ENCODE measurements around the gene MAPK1. TPM values are rescaled to one million over a fixed set of nuclear protein-coding genes. Genes with fewer than 3 reads are reported as not detected.
A peak's percentile ranks its signal among the peaks of the same experiment; 100 is the strongest.

MAPK1 gene
- total and polyA plus RNA-seq, 7 experiments from 2014 or later, result 58.3 to 120 (median 97.0) TPM

GRCh38 chr22:21771631-21771976 lies 95.8 kb downstream of the MAPK1 start:
- peaks cover 9 to 57% (median 21%) of the 10 kb centered on the region in 3 experiments for H3K36me3 ChIP-seq (ENCODE audit: control insufficient read depth in 2 of 3, insufficient read depth in 3 of 3, low read length in 3 of 3)
- no peak for DNase-seq

GRCh38 chr22:21768435-21768834 lies 99.0 kb downstream of the MAPK1 start:
- CTCF ChIA-PET, result no interaction called here
- no peak overlapping the region for H3K4me3 ChIP-seq (ENCODE audit: low read length)
- peak overlapping the region in 6 of 9 donors; percentile 2 to 61 (median 51) for H3K27ac Mint-ChIP-seq
- ATAC-seq, result no peak
- H3K9me3 Mint-ChIP-seq, result peaks cover 0 to 1% (median 0%) of the 10 kb centered on the region in 11 donors
- H3K27me3 Mint-ChIP-seq, result no peaks in the 10 kb centered on the region
- H3K9me3 ChIP-seq (ENCODE audit: control insufficient read depth in 2 of 3, low read length in 3 of 3), result no peaks in the 10 kb centered on the region
- peaks cover 9 to 82% (median 28%) of the 10 kb centered on the region in 3 experiments for H3K36me3 ChIP-seq (ENCODE audit: control insufficient read depth in 2 of 3, insufficient read depth in 3 of 3, low read length in 3 of 3)
- H3K27ac ChIP-seq (ENCODE audit: low read depth, low read length), result no peak overlapping the region
- no peaks in the 10 kb centered on the region for H3K27me3 ChIP-seq (ENCODE audit: control insufficient read depth in 2 of 2, insufficient read depth in 2 of 2, low read length in 2 of 2)
- DNase-seq, result no peak
- H3K4me3 Mint-ChIP-seq, result peak overlapping the region in 1 of 10 donors; percentile 53
- intact Hi-C loops (cut with micrococcal nuclease), result loop anchor here (10.0 kb wide), 2 partner anchors 54 to 96 kb away; partner anchors contain the start of gene MAPK1 (in 1 of the 2)
- peaks cover 13 to 70% (median 33%) of the 10 kb centered on the region in 5 donors for H3K36me3 Mint-ChIP-seq
- POLR2A ChIA-PET, result interaction anchor here (0.6 kb wide), 1 partner anchor 30 kb away, joined by 3 read pairs; no protein-coding TSS in a partner anchor
- peaks cover 0 to 51% of the 10 kb centered on the region in 2 donors for H3K4me1 ChIP-seq (ENCODE audit: control insufficient read depth in 2 of 2, insufficient read depth in 2 of 2, low read length in 2 of 2)
- H3K4me1 Mint-ChIP-seq, result peaks cover 6 to 64% (median 20%) of the 10 kb centered on the region in 7 donors

More at GRCh38 chr22:21771631-21771976, 95.8 kb downstream of the MAPK1 start:
- no peaks in the 10 kb centered on the region for H3K27me3 Mint-ChIP-seq
- H3K9me3 Mint-ChIP-seq, result peaks cover 0 to 1% (median 0%) of the 10 kb centered on the region in 11 donors
- peaks cover 6 to 37% (median 16%) of the 10 kb centered on the region in 7 donors for H3K4me1 Mint-ChIP-seq
- Histone ChIP-seq H3K4me3 (ENCODE audit: low read length) (no peak overlapping the region), H3K9me3 (ENCODE audit: control insufficient read depth in 2 of 3, low read length in 3 of 3) (no peaks in the 10 kb centered on the region), H3K27ac (ENCODE audit: low read depth, low read length) (no peak overlapping the region), H3K27me3 (ENCODE audit: control insufficient read depth in 2 of 2, insufficient read depth in 2 of 2, low read length in 2 of 2) (no peaks in the 10 kb centered on the region), H3K4me1 (ENCODE audit: control insufficient read depth in 2 of 2, insufficient read depth in 2 of 2, low read length in 2 of 2) (peaks cover 0 to 19% of the 10 kb centered on the region in 2 donors)
- H3K4me3 Mint-ChIP-seq, result peak overlapping the region in 1 of 10 donors; percentile 16
- H3K27ac Mint-ChIP-seq, result no peak overlapping the region
- POLR2A ChIA-PET, result interaction anchor here (0.8 kb wide), 1 partner anchor 10 kb away, joined by 3 read pairs; no protein-coding TSS in a partner anchor
- H3K36me3 Mint-ChIP-seq, result peaks cover 10 to 49% (median 32%) of the 10 kb centered on the region in 5 donors
- CTCF ChIA-PET, result no interaction called here
- intact Hi-C loops (cut with micrococcal nuclease), result no loop called here
- no peak for ATAC-seq

GRCh38 chr22:21766691-21767462 lies 100.6 kb downstream of the MAPK1 start:
- peak in 1 of 9 donors; percentile 68 for DNase-seq
- ChIA-PET POLR2A (interaction anchor here (0.8 kb wide), 1 partner anchor 17 kb away, joined by 3 read pairs; no protein-coding TSS in a partner anchor), CTCF (no interaction called here)
- H3K27me3 ChIP-seq (ENCODE audit: control insufficient read depth in 2 of 2, insufficient read depth in 2 of 2, low read length in 2 of 2), result no peaks in the 10 kb centered on the region
- no peak overlapping the region for H3K27ac ChIP-seq (ENCODE audit: low read depth, low read length)
- Mint-ChIP-seq H3K4me3 (peak overlapping the region in 2 of 10 donors; percentile 39 to 59), H3K27ac (peak overlapping the region in 8 of 9 donors; percentile 36 to 80 (median 57)), H3K4me1 (peaks cover 6 to 61% (median 20%) of the 10 kb centered on the region in 7 donors), H3K36me3 (peaks cover 11 to 69% (median 27%) of the 10 kb centered on the region in 5 donors), H3K9me3 (peaks cover 0 to 1% (median 0%) of the 10 kb centered on the region in 11 donors), H3K27me3 (no peaks in the 10 kb centered on the region)
- intact Hi-C loops (cut with micrococcal nuclease), result loop anchor here (10.0 kb wide), 2 partner anchors 52 to 98 kb away; partner anchors contain the start of gene MAPK1 (in 1 of the 2)
- peaks cover 0 to 66% of the 10 kb centered on the region in 2 donors for H3K4me1 ChIP-seq (ENCODE audit: control insufficient read depth in 2 of 2, insufficient read depth in 2 of 2, low read length in 2 of 2)
- no peaks in the 10 kb centered on the region for H3K9me3 ChIP-seq (ENCODE audit: control insufficient read depth in 2 of 3, low read length in 3 of 3)
- peak; percentile 82 for ATAC-seq
- H3K4me3 ChIP-seq (ENCODE audit: low read length), result peak overlapping the region; percentile 14
- H3K36me3 ChIP-seq (ENCODE audit: control insufficient read depth in 2 of 3, insufficient read depth in 3 of 3, low read length in 3 of 3), result peaks cover 5 to 86% (median 34%) of the 10 kb centered on the region in 3 experiments

- H3K27me3 Mint-ChIP-seq, result no peaks in the 10 kb centered on the region
- peaks cover 6 to 61% (median 20%) of the 10 kb centered on the region in 7 donors for H3K4me1 Mint-ChIP-seq
- no peak for ATAC-seq
- no peak for DNase-seq
- intact Hi-C loops (cut with micrococcal nuclease), result loop anchor here (2.0 to 10.0 kb wide), 3 partner anchors 31 to 99 kb away; partner anchors contain the start of genes MAPK1 (in 1 of the 2) and YPEL1 (in 1 of the 2)
- Histone ChIP-seq H3K9me3 (ENCODE audit: control insufficient read depth in 2 of 3, low read length in 3 of 3) (no peaks in the 10 kb centered on the region), H3K4me3 (ENCODE audit: low read length) (peak overlapping the region; percentile 14), H3K27ac (ENCODE audit: low read depth, low read length) (no peak overlapping the region), H3K4me1 (ENCODE audit: control insufficient read depth in 2 of 2, insufficient read depth in 2 of 2, low read length in 2 of 2) (peaks cover 0 to 75% of the 10 kb centered on the region in 2 donors), H3K27me3 (ENCODE audit: control insufficient read depth in 2 of 2, insufficient read depth in 2 of 2, low read length in 2 of 2) (no peaks in the 10 kb centered on the region), H3K36me3 (ENCODE audit: control insufficient read depth in 2 of 3, insufficient read depth in 3 of 3, low read length in 3 of 3) (peaks cover 0 to 80% (median 30%) of the 10 kb centered on the region in 3 experiments)
- POLR2A ChIA-PET, result no interaction called here
- H3K9me3 Mint-ChIP-seq, result peaks cover 0 to 1% (median 0%) of the 10 kb centered on the region in 11 donors
- peak overlapping the region in 2 of 10 donors; percentile 18 to 39 for H3K4me3 Mint-ChIP-seq
- CTCF ChIA-PET, result no interaction called here
- H3K27ac Mint-ChIP-seq, result peak overlapping the region in 3 of 9 donors; percentile 55 to 80 (median 80)
- peaks cover 11 to 63% (median 23%) of the 10 kb centered on the region in 5 donors for H3K36me3 Mint-ChIP-seq
Observed at GRCh38 chr22:21765909-21766529, 101.4 kb downstream of the MAPK1 start.

- H3K9me3 ChIP-seq (ENCODE audit: control insufficient read depth in 2 of 3, low read length in 3 of 3), result no peaks in the 10 kb centered on the region
- POLR2A ChIA-PET, result interaction anchor here (0.5 to 0.6 kb wide), 3 partner anchors 11 to 98 kb away, joined by 3 read pairs; no protein-coding TSS in a partner anchor
- H3K36me3 Mint-ChIP-seq, result peaks cover 11 to 59% (median 23%) of the 10 kb centered on the region in 5 donors
- intact Hi-C loops (cut with micrococcal nuclease), result loop anchor here (2.0 to 10.0 kb wide), 3 partner anchors 29 to 101 kb away; partner anchors contain the start of genes MAPK1 (in 1 of the 2) and YPEL1 (in 1 of the 2)
- peak overlapping the region in 5 of 9 donors; percentile 10 to 44 (median 27) for H3K27ac Mint-ChIP-seq
- peaks cover 0 to 92% of the 10 kb centered on the region in 2 donors for H3K4me1 ChIP-seq (ENCODE audit: control insufficient read depth in 2 of 2, insufficient read depth in 2 of 2, low read length in 2 of 2)
- peaks cover 0 to 83% (median 30%) of the 10 kb centered on the region in 3 experiments for H3K36me3 ChIP-seq (ENCODE audit: control insufficient read depth in 2 of 3, insufficient read depth in 3 of 3, low read length in 3 of 3)
- no peak overlapping the region for H3K27ac ChIP-seq (ENCODE audit: low read depth, low read length)
- ATAC-seq, result no peak
- peaks cover 0 to 1% (median 0%) of the 10 kb centered on the region in 11 donors for H3K9me3 Mint-ChIP-seq
- H3K27me3 ChIP-seq (ENCODE audit: control insufficient read depth in 2 of 2, insufficient read depth in 2 of 2, low read length in 2 of 2), result no peaks in the 10 kb centered on the region
- no peak for DNase-seq
- peak overlapping the region in 1 of 10 donors; percentile 51 for H3K4me3 Mint-ChIP-seq
- H3K4me1 Mint-ChIP-seq, result peaks cover 6 to 61% (median 20%) of the 10 kb centered on the region in 7 donors
- no peak overlapping the region for H3K4me3 ChIP-seq (ENCODE audit: low read length)
- H3K27me3 Mint-ChIP-seq, result no peaks in the 10 kb centered on the region
- CTCF ChIA-PET, result interaction anchor here (0.7 kb wide), 1 partner anchor 16 kb away, joined by 3 read pairs; no protein-coding TSS in a partner anchor
Observed at GRCh38 chr22:21764038-21764804, 103.2 kb downstream of the MAPK1 start.

All from naive thymus-derived CD4-positive, alpha-beta T cell (primary cell).